GM19043 (cell line): ENCODE results near the gene HTR6.

ENCODE experiments used
- ATAC-seq: cut with Tn5 transposase; IDR thresholded peaks from one replicate; pipeline ENCODE4 v1.9.1; 2021; ENCODE audit warnings: low read depth; ENCODE audit not compliant: unreplicated experiment

The HTR6 gene

DNA sequence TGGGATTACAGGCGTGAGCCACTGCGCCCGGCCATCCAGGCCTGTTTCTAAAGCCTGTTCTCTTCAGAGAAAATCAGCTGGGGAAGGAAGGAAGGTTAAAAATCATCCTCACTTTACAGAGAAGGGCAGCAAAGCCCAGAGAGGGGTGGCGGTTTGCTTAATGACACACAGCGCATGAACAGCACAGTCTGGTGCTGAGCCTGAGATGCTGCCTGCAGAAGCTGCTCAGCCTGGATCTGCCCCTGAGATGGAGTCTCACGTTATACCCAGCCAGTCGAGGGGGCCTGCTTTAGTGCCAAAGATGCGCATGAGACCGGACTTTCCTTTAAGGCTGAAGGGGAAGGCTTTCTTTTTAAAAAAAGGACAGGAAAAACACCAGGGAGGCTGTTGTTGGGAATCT is 21.3 kb downstream of the HTR6 start:
- ATAC-seq: no peak

DNA sequence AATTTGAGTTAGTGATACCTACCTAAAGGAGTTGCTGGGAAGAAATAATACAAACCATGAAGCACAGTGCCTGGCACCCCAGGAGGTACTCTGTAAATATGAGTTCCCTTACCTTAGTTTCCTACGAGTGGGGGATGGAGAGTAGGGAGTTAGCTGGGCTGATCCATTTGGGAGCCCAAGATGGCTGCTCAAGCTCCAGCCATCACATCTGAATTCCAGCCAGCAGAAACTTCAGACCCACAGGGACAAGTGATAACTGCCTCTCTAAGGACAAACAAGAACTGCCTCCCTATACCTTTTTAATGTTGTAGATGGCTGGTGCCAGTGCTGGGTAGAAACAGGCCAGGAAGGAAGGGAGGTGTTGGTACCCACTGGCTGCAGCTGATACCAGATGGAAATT is 22.7 kb downstream of the HTR6 start:
- ATAC-seq: no peak

GRCh38 chr1:19688041-19688842 is 23.6 kb downstream of the HTR6 start:
- no peak for ATAC-seq

DNA sequence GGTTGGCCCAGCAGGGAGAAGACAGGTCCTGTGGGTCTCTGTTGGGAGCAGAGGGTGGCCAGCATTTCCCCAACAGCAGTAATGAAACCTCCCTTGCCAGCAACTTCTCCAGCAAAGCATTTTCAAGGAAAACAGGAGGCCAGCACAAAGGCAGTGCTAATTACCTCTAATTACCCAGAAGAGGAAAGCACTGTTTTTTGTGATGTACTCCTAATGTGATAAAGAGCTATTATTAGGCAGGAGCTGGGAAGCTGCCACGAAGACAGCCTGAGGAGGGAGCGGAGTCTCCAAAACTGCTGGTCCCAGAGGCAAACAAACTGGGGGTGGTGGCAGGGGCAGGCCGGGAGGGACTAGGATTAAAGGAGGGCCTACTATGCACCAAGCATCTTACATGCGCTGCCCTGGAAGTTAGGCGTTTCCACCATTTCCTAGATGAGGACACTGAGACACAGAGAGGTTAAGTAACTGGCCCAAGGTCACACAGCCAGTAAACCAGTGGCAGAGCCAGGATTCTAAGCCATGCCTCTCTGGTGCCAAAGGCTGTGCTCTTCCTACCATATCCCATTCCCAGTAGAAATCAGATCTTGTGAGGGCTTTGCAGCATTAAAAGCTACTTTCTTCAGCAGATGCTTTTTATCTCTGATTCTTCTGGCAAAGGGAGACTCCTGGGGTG is 24.5 kb downstream of the HTR6 start:
- ATAC-seq: no peak

GRCh38 chr1:19689856-19690255 is 25.2 kb downstream of the HTR6 start:
- no peak for ATAC-seq

GRCh38 chr1:19690342-19690741 is 25.7 kb downstream of the HTR6 start:
- ATAC-seq: no peak

DNA sequence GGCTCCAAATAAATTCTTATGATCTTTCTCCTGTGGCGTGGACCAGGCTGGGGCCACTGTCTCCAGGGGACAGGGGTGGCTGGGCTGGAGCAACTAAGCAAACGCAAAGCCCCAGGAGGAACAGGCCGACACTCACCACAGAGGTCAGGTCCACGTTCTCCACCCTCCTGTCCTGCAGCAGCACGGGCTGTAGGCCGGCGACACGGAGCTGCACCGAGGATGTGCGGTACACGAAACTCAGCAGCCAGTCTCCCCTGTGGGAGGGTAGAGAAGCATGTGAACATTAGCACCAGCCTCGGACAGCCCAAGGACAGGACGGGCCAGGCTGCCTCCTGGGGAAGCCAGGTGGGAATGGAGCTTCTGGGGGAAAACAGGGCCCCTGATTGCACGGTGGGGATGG is 29.6 kb downstream of the HTR6 start:
- no peak for ATAC-seq

GRCh38 chr1:19695772-19696171 is 31.1 kb downstream of the HTR6 start:
- no peak for ATAC-seq

DNA sequence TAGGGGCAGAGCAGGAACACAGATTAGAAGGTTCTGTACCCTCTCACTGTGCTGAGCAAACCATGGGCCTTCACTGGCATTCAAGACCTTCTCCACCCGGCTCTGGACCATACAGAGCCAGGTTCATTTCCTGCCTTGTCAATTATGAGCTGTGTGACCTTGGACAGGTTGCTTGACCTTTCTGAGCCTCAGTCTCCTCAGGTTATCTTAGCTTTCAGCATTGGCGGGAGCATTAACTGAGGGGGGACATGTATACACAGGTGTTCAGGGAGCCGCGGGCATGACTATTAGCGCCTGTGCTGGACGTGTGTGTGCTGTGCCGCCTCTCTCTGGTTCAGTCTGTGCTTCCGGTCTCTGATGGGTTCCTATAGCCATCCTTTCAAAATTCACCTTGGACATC is 32.1 kb downstream of the HTR6 start:
- no peak for ATAC-seq

GRCh38 chr1:19698181-19698580 is 33.5 kb downstream of the HTR6 start:
- no peak for ATAC-seq

- ATAC-seq: no peak
These were observed 35.6 kb downstream of the HTR6 start for GRCh38 chr1:19700079-19700777.

DNA sequence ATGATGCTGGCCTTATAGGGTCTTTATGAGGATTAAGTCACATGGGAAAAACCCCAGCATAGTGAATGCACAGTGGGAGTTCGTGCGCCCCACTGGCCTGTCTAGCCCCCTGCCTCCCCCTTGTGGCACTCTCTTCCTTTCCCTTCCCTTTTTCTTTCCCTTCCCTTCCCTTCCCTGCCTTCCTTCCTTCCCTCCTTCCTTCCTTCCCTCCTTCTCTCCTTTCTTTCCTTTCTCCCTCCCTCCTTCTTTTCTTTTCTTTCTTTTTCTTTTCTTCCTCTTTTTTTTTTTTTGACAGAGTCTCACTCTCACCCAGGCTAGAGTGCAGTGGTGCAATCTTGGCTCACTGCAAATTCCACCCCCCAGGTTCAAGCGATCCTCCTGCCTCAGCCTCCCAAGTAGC is 38.6 kb downstream of the HTR6 start:
- ATAC-seq: no peak

DNA sequence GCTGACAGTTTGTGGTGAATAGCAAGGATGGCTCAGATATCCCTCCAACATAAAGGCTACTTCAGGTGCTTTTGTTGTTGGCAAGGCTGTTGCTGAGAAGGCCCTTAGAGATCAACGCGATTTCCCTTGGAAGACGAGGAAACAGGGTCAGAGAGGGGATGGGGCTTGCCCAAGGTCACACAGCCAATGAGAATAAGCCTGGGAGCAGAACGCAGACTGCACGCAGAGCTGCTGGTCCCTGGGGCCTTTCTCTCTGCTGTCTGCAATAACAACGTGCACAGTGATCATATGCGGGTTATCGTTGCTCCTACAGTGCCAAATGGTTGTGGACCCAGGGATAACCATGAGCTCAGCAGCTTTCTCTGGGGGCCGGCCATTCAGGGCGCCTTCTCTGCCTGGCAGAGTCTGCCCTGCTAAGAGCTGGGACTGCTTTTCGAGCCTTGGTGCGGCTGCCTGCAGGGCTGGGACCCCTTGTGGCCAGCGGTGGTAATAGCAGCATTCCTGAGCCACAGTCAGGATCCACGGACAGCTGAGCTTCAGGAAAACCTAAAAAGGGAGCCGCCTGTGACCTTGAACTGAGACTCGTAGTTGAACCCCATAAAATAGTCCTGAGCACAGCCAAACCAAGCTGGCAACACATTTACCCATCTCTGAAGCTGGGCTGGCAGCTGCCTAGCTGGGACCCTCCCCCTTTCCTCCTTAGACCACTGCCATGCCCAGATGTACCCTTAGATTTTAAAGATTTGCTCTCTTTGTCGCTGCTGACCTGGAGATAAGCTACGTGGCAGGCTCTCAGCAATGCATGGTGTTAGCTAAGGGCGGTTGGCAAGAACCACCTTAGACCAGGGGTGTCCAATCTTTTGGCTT is 39.8 kb downstream of the HTR6 start:
- no peak for ATAC-seq

DNA sequence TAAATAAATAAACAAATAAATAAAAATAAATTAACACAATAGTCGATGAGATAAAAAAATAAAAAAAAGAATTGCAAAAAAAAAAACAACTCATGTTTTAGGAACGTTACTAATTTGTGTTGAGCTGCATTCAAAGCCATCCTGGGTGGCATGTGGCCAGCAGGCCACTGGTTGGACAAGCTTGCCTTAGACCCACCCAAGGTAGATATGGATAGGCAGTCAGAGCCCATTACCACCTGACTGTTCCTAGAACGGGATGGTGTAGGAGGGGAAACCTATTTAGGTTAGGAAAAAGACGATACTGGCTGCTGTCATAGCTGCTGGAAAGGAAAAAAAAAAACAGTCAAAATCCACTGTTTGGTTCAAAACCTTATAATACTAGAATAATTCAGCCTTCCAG is 40.8 kb downstream of the HTR6 start:
- no peak for ATAC-seq

- no peak for ATAC-seq
These were observed 41.5 kb downstream of the HTR6 start for GRCh38 chr1:19706136-19706535.

- no peak for ATAC-seq
These were observed 44.0 kb downstream of the HTR6 start for GRCh38 chr1:19708567-19709110.

DNA sequence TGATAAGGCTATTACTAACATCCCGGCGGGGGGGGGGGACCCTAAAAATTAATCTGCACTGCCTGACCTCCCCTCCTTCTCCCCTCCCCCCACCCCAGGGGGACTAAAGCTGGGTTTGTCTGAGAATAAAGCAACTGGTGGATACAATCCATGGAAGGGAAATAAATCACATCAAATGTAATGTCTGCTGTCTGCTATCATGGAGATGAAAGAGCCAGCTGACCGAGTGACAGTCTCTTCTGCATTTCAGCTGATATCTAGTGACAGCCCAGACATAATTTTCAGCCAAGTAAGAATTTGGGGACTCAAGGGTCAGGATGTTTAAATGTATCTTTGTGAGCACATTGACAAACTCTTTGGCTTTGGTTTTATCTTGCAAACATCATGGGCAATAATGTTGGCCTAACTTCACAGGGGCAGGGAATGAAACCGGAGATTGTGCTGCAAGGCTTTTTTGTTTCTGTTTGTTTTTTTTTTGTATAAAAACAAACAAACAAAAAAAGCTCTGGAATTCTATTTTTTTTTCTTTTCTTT is 44.7 kb downstream of the HTR6 start:
- no peak for ATAC-seq

- ATAC-seq: peak; percentile 53
These were observed 46.3 kb downstream of the HTR6 start for GRCh38 chr1:19710825-19711611.

DNA sequence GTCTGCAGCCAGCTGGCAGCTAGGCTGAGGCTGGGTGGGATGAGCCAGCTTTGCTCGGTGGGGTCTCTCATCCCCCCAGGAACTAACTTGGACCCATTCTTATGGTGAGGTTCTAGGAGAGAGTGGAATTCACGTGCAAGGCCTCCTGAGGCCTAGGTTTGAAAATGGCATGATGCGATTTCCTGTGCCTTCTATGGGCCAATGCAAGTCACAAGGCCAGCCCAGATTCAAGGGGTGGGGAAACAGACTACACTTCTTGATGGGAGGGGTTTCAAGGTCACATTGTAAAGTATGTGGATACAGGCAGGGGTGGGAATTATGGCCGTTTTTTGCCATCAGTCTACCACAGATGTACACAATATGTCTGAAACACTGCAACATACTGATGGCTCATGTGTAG is 48.3 kb downstream of the HTR6 start:
- no peak for ATAC-seq
